Spleen (tissue), 11 donors: ENCODE data around the gene CCNJL. TPM values are rescaled to one million over a fixed set of nuclear protein-coding genes. Genes with fewer than 3 reads are reported as not detected.

Source experiments
- DNase-seq: peaks from one replicate; pipeline ENCODE4 v3.0.0-alpha.2; 2020
- H3K27ac ChIP-seq, 8 donors: fragments of 200-600 bp; sonication (generic) in 7 of 8; 1 replicate in 4 of 8; 2 replicates in 4 of 8; pipeline versions ENCODE4 v1.5.0 to v1.8.0; 2016 to 2021; ENCODE audit warnings: inconsistent platforms in 4 of 8, mild to moderate bottlenecking in 4 of 8, moderate library complexity in 1 of 8
- H3K27me3 ChIP-seq, 7 donors: fragments of 200-600 bp; sonication (generic) in 6 of 7; replicated peaks in 1 of 7; 1 replicate in 4 of 7; 2 replicates in 3 of 7; pipeline versions ENCODE4 v1.5.0 to v1.8.0; 2016 to 2021; ENCODE audit warnings: inconsistent platforms in 3 of 7, mild to moderate bottlenecking in 1 of 7
- H3K36me3 ChIP-seq, 6 donors: fragments of 200-600 bp; sonication (generic) in 5 of 6; 1 replicate in 4 of 6; 2 replicates in 2 of 6; pipeline versions ENCODE4 v1.5.0 to v1.8.0; 2016 to 2021; ENCODE audit warnings: inconsistent platforms in 2 of 6
- H3K4me1 ChIP-seq, 6 donors: fragments of 200-600 bp; sonication (generic) in 5 of 6; 1 replicate in 3 of 6; 2 replicates in 3 of 6; pipeline versions ENCODE4 v1.5.0 to v1.8.0; 2016 to 2021; ENCODE audit warnings: inconsistent platforms in 3 of 6
- H3K4me3 ChIP-seq, 8 donors: fragments of 200-600 bp; sonication (generic) in 7 of 8; 1 replicate in 4 of 8; 2 replicates in 4 of 8; pipeline versions ENCODE4 v1.5.0 to v1.8.0; 2016 to 2021; ENCODE audit warnings: inconsistent platforms in 4 of 8, mild to moderate bottlenecking in 4 of 8, moderate library complexity in 2 of 8
- H3K9me3 ChIP-seq, 8 donors: fragments of 200-600 bp; sonication (generic) in 7 of 8; 1 replicate in 4 of 8; 2 replicates in 4 of 8; pipeline versions ENCODE4 v1.5.0 to v1.8.0; 2016 to 2021; ENCODE audit warnings: inconsistent platforms in 4 of 8
- POLR2A ChIP-seq, 3 donors: fragments of 450-650 bp; IDR thresholded peaks; one replicate each; pipeline ENCODE4 v1.5.1; 2017; ENCODE audit warnings: antibody characterized with exemption in 3 of 3, mild to moderate bottlenecking in 1 of 3
- POLR2AphosphoS5 ChIP-seq, 3 donors: sonication (generic); formaldehyde crosslinking; IDR thresholded peaks; one replicate each; pipeline ENCODE4 v1.5.1; 2017; ENCODE audit warnings: antibody characterized with exemption in 3 of 3
- WGBS, 5 donors: extraction: QIAGEN DNeasy Blood & Tissue Kit in 3 of 5; methylation state at CpG; one replicate each; pipeline versions ENCODE4 v1.1.5 to v1.1.7; 2013 to 2018; 5-methylcytosine and 5-hydroxymethylcytosine counted together
- intact Hi-C: fragments of 100-400 bp; cut with DNase I; formaldehyde crosslinking; loops from one replicate; pipeline ENCODE4 v1.15.0; 2023; ENCODE audit warnings: low total_unique reads
- polyA plus RNA-seq, 3 donors: library from polyadenylated mRNA; stranded (reverse); fragments of 200-250 nt; gene quantifications; one replicate each; pipeline ENCODE4 v1.2.1, GENCODE V29; 2013
- total RNA-seq, 7 donors: library from RNA; depleted of rRNA in 3 of 7; stranded (reverse); fragments of >200 nt in 3 of 7; fragmentation: NEBNext Ultra II Directional in 4 of 7; extraction: Animal tissue kit (Norgen Biotek cat#: 25700) in 4 of 7; gene quantifications; one replicate each; pipeline versions ENCODE4 v1.1.0 to v1.2.1, GENCODE V29; 2016 to 2021
- TF ChIP-seq, protein P1 (sequence below), 11 experiments: fragments of 200-600 bp in 7 of 11; fragments of 450-650 bp in 4 of 11; sonication (generic) in 4 of 11; IDR thresholded peaks in 8 of 11; conservative IDR thresholded peaks in 3 of 11; 1 replicate in 7 of 11; 2 replicates in 4 of 11; pipeline versions ENCODE4 v1.4.0 to v1.8.0; 2016 to 2021; ENCODE audit warnings: antibody characterized with exemption in 11 of 11, inconsistent platforms in 4 of 11, mild to moderate bottlenecking in 1 of 11
- donor health status: healthy with polysubstance abuse.
- donor health status: DM: no; HTN: no; CAD: no; lungs with moderate emphysema.
- donor health status: DM: no; HTN: no; CAD: no.
- donor health status: Bipolar disorder and iron deficiency.
- donor health status: healthy.
- donor health status: DM: no; HTN: no; CAD: no.
- donor health status: DM: yes; HTN: yes; CAD: no.

Gene CCNJL
- total and polyA plus RNA-seq, 10 donors: 1.3 to 24.9 (median 12.9) TPM

DNA sequence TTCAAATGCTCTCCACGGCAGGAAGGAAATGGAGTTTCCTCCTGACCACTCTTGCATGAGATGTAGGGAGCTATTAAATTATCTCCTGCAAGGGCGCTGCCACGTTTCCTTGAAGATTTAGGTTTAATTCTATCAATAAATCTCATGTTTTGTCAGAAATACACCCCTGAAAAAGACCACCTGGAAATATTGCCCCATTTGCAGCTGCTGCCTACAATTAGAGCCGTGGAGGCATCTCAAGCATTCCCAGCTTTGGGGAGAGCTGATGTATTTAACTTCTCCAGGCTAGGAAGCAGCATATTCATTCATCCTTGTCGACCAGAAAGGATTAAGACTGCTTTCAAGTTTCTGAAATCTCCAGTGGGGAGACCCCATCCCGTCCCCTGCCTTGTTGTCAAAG lies 40.5 kb downstream of the CCNJL start:
- intact Hi-C loops: no loop called here
- Histone ChIP-seq H3K9me3 (no peaks in the 10 kb centered on the region), H3K36me3 (peaks cover 0 to 16% (median 0%) of the 10 kb centered on the region in 6 donors), H3K4me3 (peak overlapping the region in 1 of 8 donors; percentile 13), H3K4me1 (peaks cover 32 to 84% (median 55%) of the 10 kb centered on the region in 6 donors), H3K27me3 (no peaks in the 10 kb centered on the region), H3K27ac (peak overlapping the region; percentile 39 to 92 (median 68))
- 19 to 31% (median 28%) methylated on average over 6 of the region's 6 CpGs for WGBS, 5 donors
- no peak for DNase-seq
- TF ChIP-seq, protein P1, sequence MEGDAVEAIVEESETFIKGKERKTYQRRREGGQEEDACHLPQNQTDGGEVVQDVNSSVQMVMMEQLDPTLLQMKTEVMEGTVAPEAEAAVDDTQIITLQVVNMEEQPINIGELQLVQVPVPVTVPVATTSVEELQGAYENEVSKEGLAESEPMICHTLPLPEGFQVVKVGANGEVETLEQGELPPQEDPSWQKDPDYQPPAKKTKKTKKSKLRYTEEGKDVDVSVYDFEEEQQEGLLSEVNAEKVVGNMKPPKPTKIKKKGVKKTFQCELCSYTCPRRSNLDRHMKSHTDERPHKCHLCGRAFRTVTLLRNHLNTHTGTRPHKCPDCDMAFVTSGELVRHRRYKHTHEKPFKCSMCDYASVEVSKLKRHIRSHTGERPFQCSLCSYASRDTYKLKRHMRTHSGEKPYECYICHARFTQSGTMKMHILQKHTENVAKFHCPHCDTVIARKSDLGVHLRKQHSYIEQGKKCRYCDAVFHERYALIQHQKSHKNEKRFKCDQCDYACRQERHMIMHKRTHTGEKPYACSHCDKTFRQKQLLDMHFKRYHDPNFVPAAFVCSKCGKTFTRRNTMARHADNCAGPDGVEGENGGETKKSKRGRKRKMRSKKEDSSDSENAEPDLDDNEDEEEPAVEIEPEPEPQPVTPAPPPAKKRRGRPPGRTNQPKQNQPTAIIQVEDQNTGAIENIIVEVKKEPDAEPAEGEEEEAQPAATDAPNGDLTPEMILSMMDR (IDR thresholded peaks at IDR 0.05 in 8 of 11, conservative IDR thresholded peaks at IDR 0.05 in 3 of 11): no peak
- TF ChIP-seq POLR2A (IDR thresholded peaks at IDR 0.05) (no peak), POLR2AphosphoS5 (IDR thresholded peaks at IDR 0.05) (no peak)

DNA sequence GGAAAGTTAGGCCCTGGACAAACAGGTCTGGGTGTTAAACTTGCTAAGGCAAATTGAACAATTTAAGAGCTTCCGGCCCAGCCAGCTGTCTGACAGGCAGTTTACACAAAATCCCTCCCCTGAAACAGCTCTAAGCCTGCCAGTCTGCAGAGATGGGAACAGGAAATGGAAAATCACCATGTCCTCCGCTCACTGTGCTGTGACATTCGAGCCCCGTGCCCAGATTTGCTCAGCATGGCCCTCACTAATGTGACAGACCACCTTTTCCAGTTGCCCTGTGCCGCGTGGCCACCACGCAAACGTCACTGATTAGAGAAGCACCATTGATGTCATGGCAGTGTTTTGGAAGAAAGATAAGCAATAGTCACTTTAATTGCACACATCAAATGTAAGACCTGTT lies 41.0 kb downstream of the CCNJL start:
- peak; percentile 51 for DNase-seq
- H3K9me3 ChIP-seq: no peaks in the 10 kb centered on the region
- intact Hi-C loops: no loop called here
- peaks cover 0 to 12% (median 0%) of the 10 kb centered on the region in 6 donors for H3K36me3 ChIP-seq
- peaks cover 32 to 88% (median 60%) of the 10 kb centered on the region in 6 donors for H3K4me1 ChIP-seq
- no peaks in the 10 kb centered on the region for H3K27me3 ChIP-seq
- 12 to 27% (median 14%) methylated on average over 8 of the region's 8 CpGs for WGBS, 5 donors
- H3K4me3 ChIP-seq: peak overlapping the region in 1 of 8 donors; percentile 13
- peak overlapping the region; percentile 39 to 92 (median 68) for H3K27ac ChIP-seq
- TF ChIP-seq POLR2A (IDR thresholded peaks at IDR 0.05) (no peak), POLR2AphosphoS5 (IDR thresholded peaks at IDR 0.05) (peak in 2 of 3 donors; percentile 41 to 54)

DNA sequence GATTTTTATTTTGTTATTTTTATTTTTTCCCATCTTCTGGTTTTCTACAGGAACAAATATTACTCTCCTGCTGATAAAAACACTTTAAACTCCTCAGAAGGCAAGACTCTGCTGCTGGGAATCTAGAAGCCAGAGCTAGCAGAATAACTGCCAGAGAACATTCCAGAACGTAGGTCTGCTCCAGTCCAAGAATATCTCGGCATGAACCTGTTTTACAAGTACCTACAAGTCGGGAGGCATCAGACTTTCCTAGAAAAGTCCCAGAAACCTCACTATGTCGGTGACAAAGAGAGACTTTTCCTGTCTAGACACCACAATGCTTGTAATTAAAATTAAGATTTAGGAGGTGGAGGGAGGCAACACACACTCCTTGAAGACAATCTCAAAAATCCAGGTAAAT lies 41.7 kb downstream of the CCNJL start:
- intact Hi-C loops: no loop called here
- no peak overlapping the region for H3K4me3 ChIP-seq

DNA sequence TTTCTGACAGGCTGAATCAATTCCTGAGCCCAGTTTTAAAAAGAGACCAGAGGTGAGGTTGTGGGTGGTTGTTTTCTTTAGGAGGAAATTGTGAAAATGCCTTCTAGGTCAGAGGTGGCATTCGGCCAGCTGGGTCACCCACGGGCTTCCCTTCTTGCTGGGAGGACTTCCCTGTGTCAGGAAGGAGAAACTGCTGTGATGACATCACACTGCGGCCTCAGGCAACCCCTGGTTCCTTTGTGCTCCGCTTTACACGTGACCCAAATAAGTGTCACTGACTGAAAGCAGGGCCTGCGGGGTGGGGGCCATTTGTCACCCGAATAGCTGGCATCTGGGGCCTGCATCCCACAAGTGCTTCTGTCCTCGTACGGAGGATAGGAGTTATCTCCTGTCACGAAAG lies 43.3 kb downstream of the CCNJL start:
- Histone ChIP-seq H3K4me1 (peaks cover 32 to 77% (median 62%) of the 10 kb centered on the region in 6 donors), H3K4me3 (peak overlapping the region in 1 of 8 donors; percentile 45), H3K27me3 (no peaks in the 10 kb centered on the region), H3K27ac (peak overlapping the region; percentile 45 to 92 (median 80)), H3K36me3 (no peaks in the 10 kb centered on the region), H3K9me3 (no peaks in the 10 kb centered on the region)
- TF ChIP-seq, protein P1 (IDR thresholded peaks at IDR 0.05 in 8 of 11, conservative IDR thresholded peaks at IDR 0.05 in 3 of 11): peak in 1 of 11 experiments; percentile 24
- TF ChIP-seq POLR2A (IDR thresholded peaks at IDR 0.05): peak in 1 of 3 donors; percentile 9
- TF ChIP-seq POLR2AphosphoS5 (IDR thresholded peaks at IDR 0.05): peak; percentile 67 to 91 (median 76)
- DNase-seq: peak; percentile 95
- 14 to 54% (median 21%) methylated on average over 9 to 10 of the region's 10 CpGs for WGBS, 5 donors
- intact Hi-C loops: no loop called here

More for the DNA sequence above, 41.7 kb downstream of the CCNJL start:
- Histone ChIP-seq H3K9me3 (no peaks in the 10 kb centered on the region), H3K27me3 (no peaks in the 10 kb centered on the region), H3K36me3 (peaks cover 0 to 6% (median 0%) of the 10 kb centered on the region in 6 donors), H3K4me1 (peaks cover 32 to 92% (median 65%) of the 10 kb centered on the region in 6 donors), H3K27ac (peak overlapping the region in 7 of 8 donors; percentile 39 to 92 (median 70))
- TF ChIP-seq, protein P1 (IDR thresholded peaks at IDR 0.05 in 8 of 11, conservative IDR thresholded peaks at IDR 0.05 in 3 of 11): no peak
- TF ChIP-seq POLR2AphosphoS5 (IDR thresholded peaks at IDR 0.05) (no peak), POLR2A (IDR thresholded peaks at IDR 0.05) (no peak)
- WGBS, 5 donors: 53 to 69% (median 65%) methylated on average over 4 of the region's 4 CpGs
- DNase-seq: no peak
